SK-N-SH treated with all-trans-retinoic acid at 6 μM for 48 hours (cell line): ENCODE measurements around the gene TIPIN.

ENCODE experiments used
- ARNTL ChIP-seq: fragments of 450-650 bp; formaldehyde crosslinking; IDR thresholded peaks from 2 replicates; pipeline ENCODE4 v1.5.0; 2020; ENCODE audit warnings: low read depth, mild to moderate bottlenecking, moderate library complexity, borderline replicate concordance
- CSRNP3 ChIP-seq: fragments of 250-450 bp; sonication (Bioruptor Pico); IDR thresholded peaks from 2 replicates; pipeline ENCODE4 v1.5.1; 2021; ENCODE audit warnings: mild to moderate bottlenecking, moderate library complexity
- ISL1 ChIP-seq: fragments of 250-450 bp; sonication (Bioruptor Pico); IDR thresholded peaks from 2 replicates; pipeline ENCODE4 v2.1.2; 2022; ENCODE audit warnings: mild to moderate bottlenecking, moderate library complexity
- PATZ1 ChIP-seq: fragments of 250-450 bp; sonication (Bioruptor Pico); IDR thresholded peaks from 2 replicates; pipeline ENCODE4 v1.8.0; 2020; ENCODE audit warnings: mild to moderate bottlenecking, moderate library complexity, borderline replicate concordance
- RARB ChIP-seq: fragments of 250-450 bp; sonication (Bioruptor Pico); IDR thresholded peaks from 2 replicates; pipeline ENCODE4 v1.8.0; 2021; ENCODE audit warnings: mild to moderate bottlenecking, moderate library complexity
- ZFP3 ChIP-seq: fragments of 250-450 bp; sonication (Bioruptor Pico); IDR thresholded peaks from 2 replicates; pipeline ENCODE4 v1.5.0; 2020; ENCODE audit warnings: mild to moderate bottlenecking, moderate library complexity
- ZFP30 ChIP-seq: fragments of 450-650 bp; formaldehyde crosslinking; IDR thresholded peaks from 2 replicates; pipeline ENCODE4 v1.5.0; 2022; ENCODE audit warnings: mild to moderate bottlenecking, moderate library complexity
- ZNF70 ChIP-seq: fragments of 450-650 bp; formaldehyde crosslinking; IDR thresholded peaks from 2 replicates; pipeline ENCODE4 v1.5.0; 2020; ENCODE audit warnings: mild to moderate bottlenecking, moderate library complexity

- TF ChIP-seq CSRNP3 (CRISPR knock-in tag) (no peak), ZFP3 (no peak), PATZ1 (no peak), ARNTL (CRISPR knock-in tag) (no peak), ISL1 (CRISPR knock-in tag) (no peak), RARB (no peak), ZFP30 (CRISPR knock-in tag) (no peak), ZNF70 (CRISPR knock-in tag) (no peak)
These were observed 31.5 kb upstream of the TIPIN start for GRCh38 chr15:66388043-66388363.
